Upper lobe of left lung (tissue), 4 donors: Measurements from ENCODE around the gene ATG4B.

ENCODE experiments used
- EP300 ChIP-seq, 4 donors: sonication (generic); formaldehyde crosslinking; IDR thresholded peaks; one replicate each; pipeline ENCODE4 v1.5.1; 2017; ENCODE audit warnings: antibody characterized with exemption in 4 of 4, control low read depth in 2 of 4
- POLR2A ChIP-seq, 4 donors: fragments of 450-650 bp; IDR thresholded peaks; one replicate each; pipeline ENCODE4 v1.5.1; 2016 to 2017; ENCODE audit warnings: antibody characterized with exemption in 4 of 4, mild to moderate bottlenecking in 2 of 4
- POLR2AphosphoS5 ChIP-seq, 2 donors: sonication (generic); formaldehyde crosslinking; IDR thresholded peaks; one replicate each; pipeline ENCODE4 v1.5.1; 2017; ENCODE audit warnings: antibody characterized with exemption in 2 of 2
- TF ChIP-seq, protein P1 (sequence below), 6 experiments: fragments of 450-650 bp in 4 of 6; fragments of 200-600 bp in 2 of 6; sonication (generic) in 2 of 6; IDR thresholded peaks; one replicate each; pipeline ENCODE4 v1.5.1; 2016 to 2019; ENCODE audit warnings: antibody characterized with exemption in 6 of 6

DNA sequence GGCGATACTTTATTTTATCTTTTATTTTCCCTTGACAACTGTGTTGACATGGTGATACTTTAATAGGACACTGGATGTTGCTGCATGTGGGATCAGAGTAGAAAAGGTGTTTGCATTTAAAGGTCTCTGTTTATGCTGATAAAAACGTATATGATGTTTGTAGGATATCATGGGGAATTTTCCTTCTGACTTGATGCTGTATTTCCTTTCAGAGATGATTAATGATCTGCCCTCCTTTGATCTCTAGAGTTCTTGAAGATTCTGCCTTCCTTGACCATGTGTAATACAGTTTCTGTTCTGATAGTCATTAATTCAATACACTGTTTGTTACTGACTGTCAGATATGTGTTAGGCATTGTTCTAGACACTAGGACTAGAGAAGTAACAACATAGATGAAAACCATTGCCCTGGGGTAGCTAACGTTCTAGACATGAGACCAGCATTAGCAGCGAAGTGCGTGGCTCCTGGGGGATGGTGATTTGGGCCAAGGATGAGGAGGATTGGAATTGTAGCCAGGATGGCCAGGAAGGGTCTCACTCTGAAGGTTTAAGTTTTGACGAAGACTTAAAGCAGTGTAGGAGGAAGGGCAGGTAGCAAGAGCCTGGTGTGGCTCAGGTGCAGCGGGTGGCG lies 2.8 kb downstream of the ATG4B start:
- TF ChIP-seq, protein P1, sequence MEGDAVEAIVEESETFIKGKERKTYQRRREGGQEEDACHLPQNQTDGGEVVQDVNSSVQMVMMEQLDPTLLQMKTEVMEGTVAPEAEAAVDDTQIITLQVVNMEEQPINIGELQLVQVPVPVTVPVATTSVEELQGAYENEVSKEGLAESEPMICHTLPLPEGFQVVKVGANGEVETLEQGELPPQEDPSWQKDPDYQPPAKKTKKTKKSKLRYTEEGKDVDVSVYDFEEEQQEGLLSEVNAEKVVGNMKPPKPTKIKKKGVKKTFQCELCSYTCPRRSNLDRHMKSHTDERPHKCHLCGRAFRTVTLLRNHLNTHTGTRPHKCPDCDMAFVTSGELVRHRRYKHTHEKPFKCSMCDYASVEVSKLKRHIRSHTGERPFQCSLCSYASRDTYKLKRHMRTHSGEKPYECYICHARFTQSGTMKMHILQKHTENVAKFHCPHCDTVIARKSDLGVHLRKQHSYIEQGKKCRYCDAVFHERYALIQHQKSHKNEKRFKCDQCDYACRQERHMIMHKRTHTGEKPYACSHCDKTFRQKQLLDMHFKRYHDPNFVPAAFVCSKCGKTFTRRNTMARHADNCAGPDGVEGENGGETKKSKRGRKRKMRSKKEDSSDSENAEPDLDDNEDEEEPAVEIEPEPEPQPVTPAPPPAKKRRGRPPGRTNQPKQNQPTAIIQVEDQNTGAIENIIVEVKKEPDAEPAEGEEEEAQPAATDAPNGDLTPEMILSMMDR (IDR thresholded peaks at IDR 0.05) = no peak
- TF ChIP-seq EP300 (IDR thresholded peaks at IDR 0.05) (no peak), POLR2A (IDR thresholded peaks at IDR 0.05) (no peak), POLR2AphosphoS5 (IDR thresholded peaks at IDR 0.05) (no peak)
